B cell (primary cell): ENCODE measurements around the gene C12orf56. TPM values are rescaled to one million over a fixed set of nuclear protein-coding genes. Genes with fewer than 3 reads are reported as not detected.
"Not testable (repeated sequence)": the region's sequence is repeated elsewhere in the genome, so short reads cannot be mapped to it uniquely, and the experiment has no call there.

Experiments
- ATAC-seq: fragments of 200-7000 bp; cut with Tn5 transposase; one replicate; pipeline ENCODE4 v1.10.0; 2021; ENCODE audit warnings: low read depth, mild to moderate bottlenecking, moderate number of reproducible peaks, moderate library complexity
- CTCF ChIA-PET: fragments of 350-600 bp; sonication (Branson Sonifier 250); formaldehyde crosslinking; loops from one replicate; lab custom pipeline; 2021; ENCODE audit warnings: antibody characterized with exemption, inconsistent platforms; lab: Charles Lee
- POLR2A ChIA-PET: fragments of 350-600 bp; sonication (Branson Sonifier 250); formaldehyde crosslinking; loops from one replicate; lab custom pipeline; 2021; ENCODE audit warnings: antibody characterized with exemption; lab: Charles Lee
- DNase-seq: peaks from one replicate; pipeline ENCODE4 v3.0.0; 2013
- H2AFZ ChIP-seq: 2 replicates; pipeline ENCODE4 v1.6.1; 2012; ENCODE audit warnings: mild to moderate bottlenecking, low read depth, low read length; ENCODE audit not compliant: insufficient read depth, poor library complexity, severe bottlenecking
- H3K27ac ChIP-seq, 2 donors: 1 replicate in 1 of 2; 2 replicates in 1 of 2; pipeline ENCODE4 v1.5.1; 2012 to 2013; ENCODE audit warnings: low read length in 2 of 2, mild to moderate bottlenecking in 2 of 2, moderate library complexity in 1 of 2
- H3K27me3 ChIP-seq, 4 experiments: fragments of 200-600 bp in 1 of 4; sonication (generic) in 1 of 4; replicated peaks in 1 of 4; 1 replicate in 2 of 4; 2 replicates in 2 of 4; pipeline versions ENCODE4 v1.6.1 to v1.7.0; 2013 to 2016; ENCODE audit warnings: low read length in 3 of 4, mild to moderate bottlenecking in 2 of 4, mixed read lengths in 1 of 4, moderate library complexity in 1 of 4; ENCODE audit not compliant: insufficient read depth in 4 of 4, control insufficient read depth in 3 of 4; ENCODE audit errors: control extremely low read depth in 1 of 4
- H3K36me3 ChIP-seq, 2 experiments: replicated peaks in 1 of 2; 1 replicate in 1 of 2; 2 replicates in 1 of 2; pipeline versions ENCODE4 v1.6.1 to v1.7.1; 2013; ENCODE audit warnings: low read length in 1 of 2; ENCODE audit not compliant: insufficient read depth in 2 of 2, control insufficient read depth in 1 of 2; ENCODE audit errors: control extremely low read depth in 1 of 2, extremely low read depth in 1 of 2
- H3K4me1 ChIP-seq, 2 donors: fragments of 200-600 bp in 1 of 2; sonication (generic) in 1 of 2; 1 replicate in 1 of 2; 2 replicates in 1 of 2; pipeline versions ENCODE4 v1.5.1 to v1.6.1; 2013 to 2017; ENCODE audit warnings: low read length in 2 of 2; ENCODE audit not compliant: control insufficient read depth in 2 of 2, insufficient read depth in 2 of 2
- H3K4me2 ChIP-seq: replicated peaks from 2 replicates; pipeline ENCODE3; 2012; ENCODE audit warnings: mild to moderate bottlenecking, low read depth, low read length; ENCODE audit not compliant: poor library complexity, severe bottlenecking
- H3K4me3 ChIP-seq, 5 experiments: fragments of 200-600 bp in 1 of 5; sonication (generic) in 1 of 5; 1 replicate in 3 of 5; 2 replicates in 2 of 5; pipeline versions ENCODE4 v1.5.1 to v1.7.0; 2011 to 2016; ENCODE audit warnings: low read length in 4 of 5, mild to moderate bottlenecking in 4 of 5, low read depth in 2 of 5, control low read depth in 1 of 5, moderate library complexity in 1 of 5; ENCODE audit not compliant: insufficient read depth in 1 of 5; ENCODE audit errors: control extremely low read depth in 1 of 5, extremely low read depth in 1 of 5
- H3K79me2 ChIP-seq: fragments of 200-600 bp; sonication (generic); one replicate; pipeline ENCODE4 v1.6.0; 2016; ENCODE audit warnings: low read length; ENCODE audit not compliant: control insufficient read depth, insufficient read depth
- H3K9ac ChIP-seq: fragments of 200-600 bp; sonication (generic); 2 replicates; pipeline ENCODE4 v1.6.1; 2017; ENCODE audit warnings: mild to moderate bottlenecking, low read length, moderate library complexity
- H3K9me3 ChIP-seq, 3 donors: one replicate each; pipeline versions ENCODE4 v1.6.1 to v1.7.1; 2013; ENCODE audit warnings: low read length in 2 of 3; ENCODE audit not compliant: control insufficient read depth in 2 of 3, insufficient read depth in 1 of 3; ENCODE audit errors: control extremely low read depth in 1 of 3
- H4K20me1 ChIP-seq: 2 replicates; pipeline ENCODE4 v1.6.0; 2012; ENCODE audit warnings: mild to moderate bottlenecking, low read length; ENCODE audit not compliant: insufficient read depth, control insufficient read depth, poor library complexity, severe bottlenecking
- H3K27ac Mint-ChIP-seq: one replicate; pipeline ENCODE4 v1.8.0; 2021; ENCODE audit warnings: mixed read lengths
- H3K27me3 Mint-ChIP-seq: one replicate; pipeline ENCODE4 v1.8.0; 2021; ENCODE audit warnings: mixed read lengths
- H3K4me1 Mint-ChIP-seq: one replicate; pipeline ENCODE4 v1.8.0; 2021; ENCODE audit warnings: mixed read lengths
- H3K4me3 Mint-ChIP-seq: one replicate; pipeline ENCODE4 v1.8.0; 2021; ENCODE audit warnings: mixed read lengths
- H3K9me3 Mint-ChIP-seq: one replicate; pipeline ENCODE4 v1.8.0; 2022; ENCODE audit warnings: mixed read lengths; ENCODE audit not compliant: insufficient read depth
- CTCF ChIP-seq: fragments of 200-600 bp; IDR thresholded peaks from one replicate; pipeline ENCODE4 v1.8.0; 2022; ENCODE audit warnings: antibody characterized with exemption, mild to moderate bottlenecking
- EZH2 ChIP-seq: IDR thresholded peaks from 2 replicates; pipeline ENCODE4 v1.6.1; 2012; ENCODE audit warnings: borderline replicate concordance, low read depth, mild to moderate bottlenecking, moderate library complexity, low read length; ENCODE audit not compliant: insufficient read depth, poor library complexity, severe bottlenecking
- WGBS: methylation state at CpG from one replicate; pipeline ENCODE4 v1.1.5; 2013; ENCODE audit warnings: missing lambda C conversion rate; ENCODE audit not compliant: insufficient coverage; 5-methylcytosine and 5-hydroxymethylcytosine counted together
- intact Hi-C: fragments of 100-400 bp; cut with micrococcal nuclease; formaldehyde crosslinking; loops from one replicate; pipeline ENCODE4 v1.10.0; 2022
- polyA plus RNA-seq: library from polyadenylated mRNA; depleted of rRNA; stranded (reverse); fragments of >200 nt; gene quantifications from 2 replicates; pipeline ENCODE4 v1.2.3, GENCODE V29; 2012
- total RNA-seq, 2 donors: library from RNA; stranded (reverse); fragments of 120-200 nt in 1 of 2; gene quantifications; 1 replicate in 1 of 2; 2 replicates in 1 of 2; pipeline versions ENCODE4 v1.2.3 to v1.2.4, GENCODE V29; 2013 to 2022

Gene C12orf56
- total and polyA plus RNA-seq, 2 donors (not counting 1 experiment from before 2014, with no cell fraction given) = not detected

GRCh38 chr12:64347630-64348029 lies 42.9 kb downstream of the C12orf56 start:
- no CpG with 5 or more reads among the region's 2 CpGs for WGBS
- no peak overlapping the region for H3K27ac Mint-ChIP-seq
- Histone ChIP-seq H3K4me2 (no peak overlapping the region), H3K9me3 (peaks cover 0 to 2% (median 0%) of the 10 kb centered on the region in 3 donors), H3K4me3 (no peak overlapping the region), H2AFZ (no peak overlapping the region), H3K9ac (no peak overlapping the region), H3K79me2 (no peaks in the 10 kb centered on the region), H3K36me3 (no peaks in the 10 kb centered on the region), H3K27me3 (no peaks in the 10 kb centered on the region), H3K4me1 (no peaks in the 10 kb centered on the region), H4K20me1 (no peaks in the 10 kb centered on the region), H3K27ac (no peak overlapping the region)
- no peaks in the 10 kb centered on the region for H3K27me3 Mint-ChIP-seq
- ChIA-PET POLR2A (no interaction called here), CTCF (no interaction called here)
- H3K9me3 Mint-ChIP-seq = peaks cover 5% of the 10 kb centered on the region
- no peak for TF ChIP-seq EZH2
- no peak for TF ChIP-seq CTCF
- intact Hi-C loops = no loop called here
- H3K4me3 Mint-ChIP-seq = no peak overlapping the region
- ATAC-seq (no peak), DNase-seq (no peak)
- H3K4me1 Mint-ChIP-seq = no peaks in the 10 kb centered on the region

DNA sequence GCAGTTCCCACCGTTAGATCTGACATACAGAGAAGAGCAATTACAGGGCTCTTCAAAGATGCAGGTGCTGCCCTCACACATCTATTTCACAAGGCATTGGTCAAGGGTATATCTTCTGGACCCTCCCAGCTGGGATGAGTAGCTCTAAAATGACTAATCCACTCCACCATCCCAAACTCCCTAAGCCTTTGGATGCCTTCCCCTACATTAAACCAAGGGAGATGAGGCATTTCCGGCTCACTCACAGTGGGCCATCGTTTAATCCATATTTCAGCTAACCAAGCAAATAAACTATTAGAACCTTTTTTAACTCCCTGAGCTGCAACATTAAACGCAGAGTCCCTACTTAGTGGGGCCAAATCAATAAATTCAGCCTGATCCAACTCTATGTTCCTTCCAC lies 45.9 kb downstream of the C12orf56 start:
- H3K4me3 ChIP-seq, H3K27me3 ChIP-seq, H3K4me1 ChIP-seq, H3K27me3 Mint-ChIP-seq, H3K79me2 ChIP-seq, intact Hi-C loops, H3K9me3 Mint-ChIP-seq, H3K9me3 ChIP-seq, CTCF ChIA-PET, H3K4me1 Mint-ChIP-seq, ATAC-seq, H3K4me2 ChIP-seq, H4K20me1 ChIP-seq, POLR2A ChIA-PET, H2AFZ ChIP-seq, H3K4me3 Mint-ChIP-seq, H3K27ac Mint-ChIP-seq, H3K9ac ChIP-seq, H3K36me3 ChIP-seq, H3K27ac ChIP-seq, DNase-seq: not testable (repeated sequence)
- 93% methylated on average over 3 of the region's 4 CpGs for WGBS

GRCh38 chr12:64340546-64340945 lies 50.0 kb downstream of the C12orf56 start:
- H3K27me3 ChIP-seq, POLR2A ChIA-PET, H3K79me2 ChIP-seq, H3K9me3 Mint-ChIP-seq, H3K4me2 ChIP-seq, H3K36me3 ChIP-seq, H3K4me1 Mint-ChIP-seq, H3K27me3 Mint-ChIP-seq, H3K9me3 ChIP-seq, H2AFZ ChIP-seq, H4K20me1 ChIP-seq, DNase-seq, CTCF ChIA-PET, H3K27ac Mint-ChIP-seq, H3K4me1 ChIP-seq, H3K4me3 ChIP-seq, ATAC-seq, H3K27ac ChIP-seq, H3K4me3 Mint-ChIP-seq, intact Hi-C loops, H3K9ac ChIP-seq: not testable (repeated sequence)
- 83% methylated on average over 1 of the region's 2 CpGs for WGBS
